Measurements from ENCODE around the gene MYEOV.

MYEOV gene

GRCh38 chr11:69294571-69295078 is 670 bp downstream of the MYEOV start:
- H3F3A ChIP-seq (ENCODE audit: insufficient read depth), result peaks cover 8% of the 10 kb centered on the region; the same call in 1 of the 2 replicates
- no peaks in the 10 kb centered on the region for H3K27me3 ChIP-seq (ENCODE audit: low read length)
- H3K9ac ChIP-seq (ENCODE audit: low read length), result no peak overlapping the region
- H3K4me3 ChIP-seq (ENCODE audit: insufficient read depth, low read length, poor library complexity, severe bottlenecking), result no peak overlapping the region
- H3K9me2 ChIP-seq (replicated peaks; ENCODE audit: insufficient read depth, low read length), result no peaks in the 10 kb centered on the region
- no peak overlapping the region for H3K4me2 ChIP-seq (ENCODE audit: low read depth, low read length, poor library complexity, severe bottlenecking)
- no peaks in the 10 kb centered on the region for H3K36me3 ChIP-seq (ENCODE audit: low read length)
- TF ChIP-seq EZH2phosphoT487 (conservative IDR thresholded peaks at IDR 0.05; ENCODE audit: low read length), result no peak
- TF ChIP-seq, protein P1, sequence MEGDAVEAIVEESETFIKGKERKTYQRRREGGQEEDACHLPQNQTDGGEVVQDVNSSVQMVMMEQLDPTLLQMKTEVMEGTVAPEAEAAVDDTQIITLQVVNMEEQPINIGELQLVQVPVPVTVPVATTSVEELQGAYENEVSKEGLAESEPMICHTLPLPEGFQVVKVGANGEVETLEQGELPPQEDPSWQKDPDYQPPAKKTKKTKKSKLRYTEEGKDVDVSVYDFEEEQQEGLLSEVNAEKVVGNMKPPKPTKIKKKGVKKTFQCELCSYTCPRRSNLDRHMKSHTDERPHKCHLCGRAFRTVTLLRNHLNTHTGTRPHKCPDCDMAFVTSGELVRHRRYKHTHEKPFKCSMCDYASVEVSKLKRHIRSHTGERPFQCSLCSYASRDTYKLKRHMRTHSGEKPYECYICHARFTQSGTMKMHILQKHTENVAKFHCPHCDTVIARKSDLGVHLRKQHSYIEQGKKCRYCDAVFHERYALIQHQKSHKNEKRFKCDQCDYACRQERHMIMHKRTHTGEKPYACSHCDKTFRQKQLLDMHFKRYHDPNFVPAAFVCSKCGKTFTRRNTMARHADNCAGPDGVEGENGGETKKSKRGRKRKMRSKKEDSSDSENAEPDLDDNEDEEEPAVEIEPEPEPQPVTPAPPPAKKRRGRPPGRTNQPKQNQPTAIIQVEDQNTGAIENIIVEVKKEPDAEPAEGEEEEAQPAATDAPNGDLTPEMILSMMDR (IDR thresholded peaks at IDR 0.05; ENCODE audit: insufficient read depth, low read length, poor library complexity, severe bottlenecking), result no peak
- H3K27ac ChIP-seq (ENCODE audit: low read depth, low read length), result 0 out of 2 replicates have a peak overlapping the region, but pooled peaks have one; percentile 13
- H4K20me1 ChIP-seq (ENCODE audit: low read depth, low read length), result no peaks in the 10 kb centered on the region
- no peak overlapping the region for H2AFZ ChIP-seq (ENCODE audit: low read depth, low read length, severe bottlenecking)
- no peaks in the 10 kb centered on the region for H3K79me2 ChIP-seq (ENCODE audit: insufficient read depth, low read length)
- H3K9me3 ChIP-seq (ENCODE audit: insufficient read depth, low read length), result no peaks in the 10 kb centered on the region

- H2AFZ ChIP-seq (ENCODE audit: low read depth, low read length, severe bottlenecking), result no peak overlapping the region
- H3K9ac ChIP-seq (ENCODE audit: low read length), result no peak overlapping the region
- H3K9me2 ChIP-seq (replicated peaks; ENCODE audit: insufficient read depth, low read length), result no peaks in the 10 kb centered on the region
- no peaks in the 10 kb centered on the region for H4K20me1 ChIP-seq (ENCODE audit: low read depth, low read length)
- H3K27me3 ChIP-seq (ENCODE audit: low read length), result no peaks in the 10 kb centered on the region
- H3K4me2 ChIP-seq (ENCODE audit: low read depth, low read length, poor library complexity, severe bottlenecking), result no peak overlapping the region
- peaks cover 8% of the 10 kb centered on the region; the same call in 1 of the 2 replicates for H3F3A ChIP-seq (ENCODE audit: insufficient read depth)
- no peak for TF ChIP-seq EZH2phosphoT487 (conservative IDR thresholded peaks at IDR 0.05; ENCODE audit: low read length)
- TF ChIP-seq, protein P1 (IDR thresholded peaks at IDR 0.05; ENCODE audit: insufficient read depth, low read length, poor library complexity, severe bottlenecking), result no peak
- no peaks in the 10 kb centered on the region for H3K36me3 ChIP-seq (ENCODE audit: low read length)
- H3K79me2 ChIP-seq (ENCODE audit: insufficient read depth, low read length), result no peaks in the 10 kb centered on the region
- H3K4me3 ChIP-seq (ENCODE audit: insufficient read depth, low read length, poor library complexity, severe bottlenecking), result no peak overlapping the region
- no peak overlapping the region for H3K27ac ChIP-seq (ENCODE audit: low read depth, low read length)
- H3K9me3 ChIP-seq (ENCODE audit: insufficient read depth, low read length), result no peaks in the 10 kb centered on the region
These were observed 1.4 kb downstream of the MYEOV start for GRCh38 chr11:69295079-69295994.

- H3K4me3 ChIP-seq (ENCODE audit: insufficient read depth, low read length, poor library complexity, severe bottlenecking), result peak overlapping the region; percentile 13
- H3K79me2 ChIP-seq (ENCODE audit: insufficient read depth, low read length), result no peaks in the 10 kb centered on the region
- TF ChIP-seq, protein P1 (IDR thresholded peaks at IDR 0.05; ENCODE audit: insufficient read depth, low read length, poor library complexity, severe bottlenecking), result no peak
- no peak for TF ChIP-seq EZH2phosphoT487 (conservative IDR thresholded peaks at IDR 0.05; ENCODE audit: low read length)
- peak overlapping the region; percentile 59 for H3K4me2 ChIP-seq (ENCODE audit: low read depth, low read length, poor library complexity, severe bottlenecking)
- H2AFZ ChIP-seq (ENCODE audit: low read depth, low read length, severe bottlenecking), result no peak overlapping the region
- peak overlapping the region; percentile 82 for H3K27ac ChIP-seq (ENCODE audit: low read depth, low read length)
- no peaks in the 10 kb centered on the region for H3K36me3 ChIP-seq (ENCODE audit: low read length)
- peaks cover 8% of the 10 kb centered on the region; the same call in 1 of the 2 replicates for H3F3A ChIP-seq (ENCODE audit: insufficient read depth)
- no peaks in the 10 kb centered on the region for H3K9me2 ChIP-seq (replicated peaks; ENCODE audit: insufficient read depth, low read length)
- H3K9me3 ChIP-seq (ENCODE audit: insufficient read depth, low read length), result no peaks in the 10 kb centered on the region
- peak overlapping the region; percentile 20; the same call in 1 of the 2 replicates for H3K9ac ChIP-seq (ENCODE audit: low read length)
- H3K27me3 ChIP-seq (ENCODE audit: low read length), result no peaks in the 10 kb centered on the region
- no peaks in the 10 kb centered on the region for H4K20me1 ChIP-seq (ENCODE audit: low read depth, low read length)
These were observed 2.3 kb downstream of the MYEOV start for GRCh38 chr11:69295995-69296889.
